GM21423 (cell line): Measurements from ENCODE around the gene ZBTB46.
"Not testable (repeated sequence)": the region's sequence is repeated elsewhere in the genome, so short reads cannot be mapped to it uniquely, and the experiment has no call there.

Source experiments
- ATAC-seq: cut with Tn5 transposase; IDR thresholded peaks from one replicate; pipeline ENCODE4 v1.9.1; 2021; ENCODE audit warnings: mild to moderate bottlenecking, moderate library complexity; ENCODE audit not compliant: unreplicated experiment

The ZBTB46 gene

DNA sequence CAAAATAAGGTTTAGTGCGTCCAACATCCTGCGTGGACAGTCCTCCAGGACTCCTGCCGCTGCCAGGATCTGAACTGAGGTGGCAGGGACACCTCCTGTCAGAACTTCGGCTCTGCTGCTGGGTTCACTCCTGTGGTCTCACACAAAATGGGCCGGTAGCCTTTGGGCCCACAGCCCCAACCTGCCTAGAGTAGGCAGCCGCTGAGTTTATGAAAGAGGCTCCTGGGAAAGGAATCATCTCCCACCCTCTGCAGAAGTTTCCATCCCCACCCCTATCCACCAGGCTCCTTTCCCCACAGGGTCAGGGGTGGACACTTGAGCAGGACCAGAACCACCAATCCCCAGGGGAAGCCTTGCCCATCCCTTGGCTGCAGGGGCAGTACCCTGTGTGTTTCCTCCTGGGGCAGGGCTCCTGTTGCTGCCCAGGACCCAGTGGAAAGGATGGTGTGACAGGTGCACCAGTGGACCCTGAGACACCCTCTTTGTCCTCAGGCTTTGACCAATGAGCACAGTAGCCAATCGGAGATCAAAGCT, 28.2 kb upstream of the ZBTB46 start:
- no peak for ATAC-seq

- ATAC-seq = no peak
These were observed 27.5 kb upstream of the ZBTB46 start for GRCh38 chr20:63858393-63859165.

DNA sequence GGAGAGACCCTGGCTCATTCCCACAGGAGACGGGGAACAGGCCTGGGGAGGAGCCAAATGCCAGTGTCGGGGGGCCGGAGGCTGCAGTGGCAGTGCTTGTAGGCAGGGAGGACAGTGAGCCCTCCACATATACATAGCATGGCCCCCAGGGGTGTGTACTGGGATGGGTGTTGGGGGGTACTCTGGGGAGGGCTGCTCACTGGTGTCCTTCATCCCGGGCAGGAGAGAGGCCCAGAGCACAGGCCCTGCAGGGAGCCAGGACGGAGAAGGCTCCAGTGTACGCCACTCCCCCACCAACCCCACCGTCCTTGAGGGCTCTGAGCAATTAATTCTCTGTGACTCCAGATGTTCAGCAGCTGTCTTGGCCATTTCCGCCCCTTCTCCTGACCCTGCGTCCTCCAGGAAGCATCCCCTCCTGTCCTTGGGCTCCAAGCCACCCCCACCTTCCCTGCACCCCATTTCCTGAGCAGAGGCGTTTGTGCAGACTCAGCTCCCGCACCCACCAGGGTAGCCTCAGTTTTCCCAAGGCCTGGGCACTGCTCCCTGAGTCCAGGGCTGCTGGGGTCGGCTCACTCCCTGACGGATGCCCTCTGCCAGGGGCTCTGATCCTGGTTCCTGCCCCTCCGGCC, 26.8 kb upstream of the ZBTB46 start:
- no peak for ATAC-seq

- ATAC-seq = no peak
These were observed 25.0 kb upstream of the ZBTB46 start for GRCh38 chr20:63856098-63856511.

DNA sequence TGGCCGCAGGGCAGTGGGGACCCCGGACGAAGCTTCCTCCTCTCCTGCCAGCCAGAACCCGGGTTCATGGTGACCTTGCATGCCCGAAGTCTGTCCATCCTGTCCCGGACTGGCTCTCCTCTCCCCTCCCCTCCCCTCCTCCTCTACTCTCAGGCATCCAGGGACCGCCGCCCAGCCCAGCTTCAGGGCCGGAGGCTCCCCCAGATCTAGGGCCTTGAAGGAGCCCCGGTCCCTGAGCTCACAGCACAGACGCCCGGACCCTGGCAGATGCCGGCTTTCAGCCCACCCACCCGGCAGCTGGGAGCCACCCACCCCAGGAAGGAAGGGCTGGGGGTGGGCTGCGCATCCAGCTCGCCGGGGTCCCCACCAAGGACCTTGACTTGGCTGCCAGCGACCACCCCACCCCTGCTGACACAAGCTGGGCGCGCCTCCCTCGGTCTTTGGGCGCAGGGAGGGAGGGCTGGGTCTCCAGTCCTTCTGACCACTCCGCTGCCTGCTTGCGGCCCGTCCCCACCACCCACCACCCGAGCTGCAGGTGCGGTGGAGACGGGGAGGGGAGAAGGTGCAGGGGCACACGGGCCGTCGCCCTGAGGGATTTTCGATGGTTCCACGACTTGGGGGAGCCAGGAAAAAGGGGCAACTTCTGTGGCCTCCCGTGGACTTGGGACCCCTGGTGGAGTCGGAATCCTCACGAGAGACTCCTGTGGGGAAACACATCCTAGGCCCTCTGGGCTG, 24.5 kb upstream of the ZBTB46 start:
- no peak for ATAC-seq

GRCh38 chr20:63854766-63855362, 23.8 kb upstream of the ZBTB46 start:
- ATAC-seq = no peak

DNA sequence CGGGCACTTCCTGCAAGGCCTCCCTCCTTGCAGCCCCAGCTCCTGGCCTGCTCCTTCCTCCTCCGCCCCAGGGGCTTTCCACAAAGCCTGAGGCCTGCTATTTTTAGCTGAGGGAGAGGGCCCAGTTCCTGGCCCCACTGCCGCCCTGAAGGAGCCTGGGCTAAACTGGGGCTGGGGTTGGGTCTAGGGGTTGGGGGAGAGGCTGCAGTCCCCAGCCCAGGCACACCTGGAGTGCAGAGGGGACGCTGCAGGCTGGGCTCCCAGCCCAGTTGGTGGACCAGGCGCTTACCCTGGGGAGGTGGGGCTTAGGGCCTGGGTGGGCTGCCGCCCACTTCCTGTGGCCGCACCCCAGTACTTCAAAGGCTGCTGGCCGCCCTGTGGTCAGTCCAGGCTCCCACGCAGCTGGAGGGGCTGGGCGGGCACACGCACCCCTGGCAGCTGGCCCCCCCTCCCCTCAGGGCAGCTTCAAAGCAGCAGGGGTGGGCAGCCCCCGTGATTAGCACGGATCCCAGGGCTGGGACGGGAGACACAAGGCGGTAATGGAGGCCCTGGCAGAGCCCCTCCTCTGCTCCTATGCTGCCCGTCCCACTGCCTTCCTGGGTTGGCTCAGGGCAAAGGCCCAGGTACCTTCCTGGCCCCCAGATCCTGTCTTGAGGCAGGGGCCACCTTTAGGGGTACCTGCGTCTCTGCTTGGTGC, 23.2 kb upstream of the ZBTB46 start:
- ATAC-seq = no peak

- not testable (repeated sequence) for ATAC-seq
These were observed 22.6 kb upstream of the ZBTB46 start for GRCh38 chr20:63853733-63854068.

DNA sequence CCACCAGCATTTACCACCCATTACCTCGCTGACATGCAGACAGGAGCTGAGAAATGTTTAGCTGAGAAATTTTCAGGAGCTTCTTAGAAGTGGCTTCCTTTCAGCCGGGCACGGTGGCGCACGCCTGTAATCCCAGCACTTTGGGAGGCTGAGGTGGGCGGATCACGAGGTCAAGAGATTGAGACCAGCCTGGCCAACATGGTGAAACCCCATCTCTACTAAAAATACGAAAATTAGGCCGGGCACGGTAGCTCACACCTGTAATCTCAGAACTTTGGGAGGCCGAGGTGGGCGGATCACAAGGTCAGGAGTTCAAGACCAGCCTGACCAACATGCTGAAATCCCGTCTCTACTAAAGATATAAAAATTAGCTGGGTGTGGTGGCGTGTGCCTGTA, 20.5 kb upstream of the ZBTB46 start:
- ATAC-seq = not testable (repeated sequence)

DNA sequence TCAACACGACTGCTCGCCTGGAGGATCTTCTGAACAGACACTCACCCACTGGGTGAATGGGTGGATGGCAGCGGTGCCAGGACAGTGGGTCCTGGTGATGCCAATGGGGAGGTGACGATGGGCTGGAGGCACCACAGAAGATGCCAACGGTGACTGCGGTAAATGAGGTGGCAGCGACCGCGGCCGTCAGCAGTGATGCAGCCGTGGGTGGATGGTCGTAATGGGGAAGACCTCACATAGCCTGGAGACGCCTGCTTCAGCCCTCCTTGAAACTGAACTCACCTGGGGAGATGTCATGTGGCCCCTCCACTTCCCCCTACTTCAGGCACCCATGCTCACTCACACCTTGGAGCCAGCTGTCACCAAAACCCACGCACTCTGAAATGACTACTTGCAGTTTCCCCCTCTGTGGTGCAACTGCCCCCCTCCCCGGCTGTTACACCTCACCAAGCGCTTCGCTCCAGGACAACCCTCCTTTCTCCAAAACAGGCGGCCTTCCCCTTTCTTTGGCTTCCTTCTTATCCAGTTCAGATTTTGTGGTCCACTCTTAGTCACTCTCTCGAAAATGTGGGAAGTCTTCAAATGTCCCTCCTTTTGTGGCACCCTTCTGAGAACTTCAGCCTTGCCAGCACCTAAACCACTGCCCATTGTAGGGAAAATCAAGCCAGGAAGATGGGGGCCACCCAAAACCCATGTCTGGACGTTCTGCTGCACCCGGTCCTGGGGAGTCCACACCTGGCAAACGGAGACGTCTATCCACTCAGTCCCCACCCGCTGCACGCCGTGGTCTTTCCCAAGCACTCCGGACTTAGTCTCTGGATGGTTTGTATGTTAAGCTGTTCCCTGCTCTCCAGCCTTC, 19.9 kb upstream of the ZBTB46 start:
- peak; percentile 78 for ATAC-seq

DNA sequence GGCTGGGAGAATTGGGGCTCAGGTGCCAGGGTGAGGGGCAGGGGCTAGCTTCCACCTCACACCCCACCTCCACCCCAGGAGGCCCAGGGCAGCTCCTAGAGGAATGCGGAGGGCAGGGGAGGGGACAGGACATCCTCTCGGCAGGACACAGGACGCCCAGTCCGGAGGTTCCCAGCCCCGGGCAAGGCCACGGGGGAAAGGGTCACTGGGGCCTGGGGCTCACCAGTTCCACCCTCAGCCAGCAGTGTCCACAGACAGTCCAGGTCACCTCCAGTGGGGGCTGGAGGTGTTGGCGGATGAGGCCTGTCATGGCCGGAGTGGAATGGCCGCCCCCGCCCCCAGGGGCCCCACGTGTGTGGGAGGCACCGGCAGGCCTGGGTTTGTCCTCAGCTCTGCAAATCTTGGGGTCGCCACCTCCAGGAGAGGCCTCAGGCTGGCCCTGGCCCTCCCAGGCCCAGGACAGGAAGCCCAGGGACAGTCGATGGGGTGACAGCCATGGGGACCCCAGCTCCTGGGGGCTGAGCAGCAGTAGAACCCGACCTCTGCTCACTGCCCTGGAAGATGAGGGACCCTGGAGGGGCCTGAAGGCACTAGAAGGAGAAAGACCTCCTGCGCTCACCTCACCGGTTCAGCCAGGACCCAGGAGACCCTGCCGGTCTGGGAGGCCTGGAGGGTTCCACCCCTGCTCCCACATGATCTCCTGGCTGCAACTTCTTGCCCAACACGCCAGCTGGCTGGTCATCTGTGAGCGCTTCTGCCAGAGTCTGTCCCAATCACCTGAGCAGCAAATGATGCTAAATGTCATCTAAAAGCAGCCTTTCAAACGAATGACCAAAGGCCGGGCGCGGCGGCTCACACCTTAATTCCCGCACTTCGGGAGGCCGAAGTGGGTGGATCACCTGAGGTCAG, 17.2 kb upstream of the ZBTB46 start:
- no peak for ATAC-seq

GRCh38 chr20:63847237-63848002, 16.4 kb upstream of the ZBTB46 start:
- ATAC-seq = no peak

- no peak for ATAC-seq
These were observed 15.8 kb upstream of the ZBTB46 start for GRCh38 chr20:63846888-63847236.

GRCh38 chr20:63846128-63846771, 15.2 kb upstream of the ZBTB46 start:
- ATAC-seq = no peak

DNA sequence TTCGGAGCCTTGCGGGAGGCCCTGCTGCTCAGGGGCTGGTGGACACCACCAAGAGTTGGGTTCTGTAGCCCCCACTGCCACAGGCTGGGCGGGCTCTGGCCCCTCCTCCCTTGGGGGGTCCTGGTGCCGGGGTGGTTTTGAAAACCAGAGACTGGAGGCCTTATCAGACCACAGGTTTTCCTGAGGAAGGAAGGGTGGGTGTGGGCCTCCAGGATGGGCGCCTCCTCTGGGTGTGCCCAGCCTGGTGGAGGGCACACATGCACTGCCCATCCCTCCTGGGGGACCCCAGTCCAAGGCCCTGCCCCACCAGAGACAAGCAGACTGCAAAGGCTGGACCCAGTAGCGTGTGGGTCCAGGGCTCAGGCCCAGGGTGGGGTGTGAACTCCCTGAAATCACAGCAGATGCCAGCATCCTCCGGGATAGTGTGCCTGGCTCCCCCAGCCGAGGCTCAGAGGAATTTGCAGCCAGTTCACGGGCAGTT, 13.5 kb upstream of the ZBTB46 start:
- ATAC-seq = no peak

GRCh38 chr20:63843778-63844177, 12.7 kb upstream of the ZBTB46 start:
- ATAC-seq = no peak

- ATAC-seq = no peak
These were observed 12.2 kb upstream of the ZBTB46 start for GRCh38 chr20:63843222-63843621.

GRCh38 chr20:63842258-63842657, 11.2 kb upstream of the ZBTB46 start:
- no peak for ATAC-seq
